SK-N-MC (cell line): ENCODE data around the gene HIVEP2.

Experiments
- EZH2 ChIP-seq: fragments of 200-600 bp; sonication (generic); IDR thresholded peaks from one replicate; pipeline ENCODE4 v1.6.1; 2017; ENCODE audit warnings: antibody characterized with exemption
- POLR2AphosphoS5 ChIP-seq: IDR thresholded peaks from 2 replicates; pipeline ENCODE4 v1.6.1; 2012; ENCODE audit warnings: mild to moderate bottlenecking, low read depth, low read length, borderline replicate concordance

DNA sequence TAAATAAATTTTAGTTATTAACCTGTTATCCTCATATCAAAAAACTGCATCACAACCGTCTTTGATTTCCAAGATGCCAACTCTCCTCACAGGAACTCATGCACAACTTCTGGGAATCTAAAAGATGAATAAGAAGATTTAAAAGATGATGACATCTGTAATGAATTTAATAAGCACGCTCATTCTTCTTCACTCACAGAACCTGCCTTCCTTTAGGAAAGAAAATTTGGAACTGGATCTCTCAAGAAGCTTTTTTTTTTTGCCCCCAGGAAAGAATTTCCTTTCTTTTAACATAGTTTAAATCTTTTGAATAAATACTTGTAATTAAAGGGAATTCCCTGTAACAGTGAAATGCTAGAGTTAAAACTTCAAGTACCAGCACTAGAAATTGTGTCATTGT lies 161.5 kb downstream of the HIVEP2 start:
- no peak for TF ChIP-seq POLR2AphosphoS5
- TF ChIP-seq EZH2 = no peak
